Measurements from ENCODE around the gene ZNF438.

Gene ZNF438

GRCh38 chr10:31011017-31011664, 20.5 kb downstream of the ZNF438 start:
- DNase-seq: no peak

- no peak for DNase-seq
Observed at GRCh38 chr10:31010062-31010461, 21.6 kb downstream of the ZNF438 start.

- DNase-seq: no peak
Observed at GRCh38 chr10:31005895-31006294, 25.8 kb downstream of the ZNF438 start.

- peak; percentile 69 for DNase-seq
Observed at GRCh38 chr10:31004611-31005193, 27.0 kb downstream of the ZNF438 start.

- no peak for DNase-seq
Observed at GRCh38 chr10:31001740-31002139, 29.9 kb downstream of the ZNF438 start.

GRCh38 chr10:31000867-31001266, 30.8 kb downstream of the ZNF438 start:
- DNase-seq: no peak

- DNase-seq: peak; percentile 32
Observed at GRCh38 chr10:31000071-31000782, 31.4 kb downstream of the ZNF438 start.

GRCh38 chr10:30999070-30999712, 32.5 kb downstream of the ZNF438 start:
- peak; percentile 56 for DNase-seq

- peak; percentile 26 for DNase-seq
Observed at GRCh38 chr10:30997536-30998235, 34.0 kb downstream of the ZNF438 start.

GRCh38 chr10:30996481-30997005, 35.1 kb downstream of the ZNF438 start:
- DNase-seq: no peak

GRCh38 chr10:30995081-30995770, 36.4 kb downstream of the ZNF438 start:
- DNase-seq: no peak

- no peak for DNase-seq
Observed at GRCh38 chr10:30993155-30993554, 38.5 kb downstream of the ZNF438 start.

GRCh38 chr10:30992681-30993080, 39.0 kb downstream of the ZNF438 start:
- DNase-seq: no peak

GRCh38 chr10:30991647-30992011, 40.0 kb downstream of the ZNF438 start:
- DNase-seq: no peak

- DNase-seq: no peak
Observed at GRCh38 chr10:30990971-30991646, 40.6 kb downstream of the ZNF438 start.

- DNase-seq: no peak
Observed at GRCh38 chr10:30990351-30990750, 41.3 kb downstream of the ZNF438 start.

GRCh38 chr10:30988831-30989435, 42.7 kb downstream of the ZNF438 start:
- DNase-seq: no peak

- DNase-seq: no peak
Observed at GRCh38 chr10:30987463-30987862, 44.2 kb downstream of the ZNF438 start.

- DNase-seq: peak; percentile 90
Observed at GRCh38 chr10:30986053-30986555, 45.6 kb downstream of the ZNF438 start.

- DNase-seq: peak; percentile 63
Observed at GRCh38 chr10:30985512-30985911, 46.2 kb downstream of the ZNF438 start.

All from activated CD4-positive, alpha-beta T cell treated with anti-CD3 and anti-CD28 coated beads, Interleukin-10, Interleukin-2, amounts not matched to agents 100 ng/mL and 50 ng/mL, durations not matched to agents 16 hours and 8 hours (primary cell).